Transverse colon (tissue), 4 donors: ENCODE results near the gene SBK2. TPM values are rescaled to one million over a fixed set of nuclear protein-coding genes. Genes with fewer than 3 reads are reported as not detected.
A peak's percentile ranks its signal among the peaks of the same experiment; 100 is the strongest.

Source experiments
- DNase-seq: peaks from one replicate; pipeline ENCODE4 v3.0.0-alpha.2; 2019
- H3K27ac ChIP-seq, 4 donors: fragments of 200-600 bp; sonication (generic); 2 replicates each; pipeline ENCODE4 v1.5.1; 2016 to 2018; ENCODE audit warnings: inconsistent platforms in 4 of 4
- H3K27me3 ChIP-seq: fragments of 200-600 bp; sonication (generic); 2 replicates; pipeline ENCODE4 v1.5.1; 2017; ENCODE audit warnings: inconsistent platforms
- H3K36me3 ChIP-seq, 4 donors: fragments of 200-600 bp; sonication (generic); 2 replicates each; pipeline ENCODE4 v1.5.1; 2017 to 2019; ENCODE audit warnings: inconsistent platforms in 4 of 4
- H3K4me1 ChIP-seq, 4 donors: fragments of 200-600 bp; sonication (generic); 2 replicates each; pipeline ENCODE4 v1.5.1; 2017 to 2020; ENCODE audit warnings: inconsistent platforms in 4 of 4
- H3K4me3 ChIP-seq, 4 donors: fragments of 200-600 bp; sonication (generic); 1 replicate in 1 of 4; 2 replicates in 3 of 4; pipeline versions ENCODE4 v1.5.1 to v1.6.1; 2017 to 2019; ENCODE audit warnings: inconsistent platforms in 4 of 4
- H3K9me3 ChIP-seq, 2 donors: fragments of 200-600 bp; sonication (generic); 2 replicates each; pipeline ENCODE4 v1.5.1; 2017 to 2019; ENCODE audit warnings: inconsistent platforms in 2 of 2
- CTCF ChIP-seq, 5 experiments: fragments of 200-600 bp in 3 of 5; fragments of 450-650 bp in 2 of 5; sonication (generic) in 3 of 5; IDR thresholded peaks; 1 replicate in 2 of 5; 2 replicates in 3 of 5; pipeline ENCODE4 v1.5.1; 2016 to 2017; ENCODE audit warnings: antibody characterized with exemption in 5 of 5, inconsistent platforms in 3 of 5, mild to moderate bottlenecking in 2 of 5, moderate library complexity in 1 of 5
- EP300 ChIP-seq: sonication (generic); formaldehyde crosslinking; IDR thresholded peaks from one replicate; pipeline ENCODE4 v1.6.1; 2017; ENCODE audit warnings: antibody characterized with exemption, low read depth
- POLR2A ChIP-seq: fragments of 450-650 bp; IDR thresholded peaks from one replicate; pipeline ENCODE4 v1.6.1; 2016; ENCODE audit warnings: antibody characterized with exemption, mild to moderate bottlenecking, moderate library complexity
- POLR2AphosphoS5 ChIP-seq, 3 donors: sonication (generic); formaldehyde crosslinking; IDR thresholded peaks; one replicate each; pipeline ENCODE4 v1.6.1; 2016; ENCODE audit warnings: antibody characterized with exemption in 3 of 3
- WGBS, 2 donors: methylation state at CpG; one replicate each; pipeline ENCODE4 v1.1.5; 2018; ENCODE audit warnings: low coverage in 1 of 2; 5-methylcytosine and 5-hydroxymethylcytosine counted together
- in situ Hi-C, 4 donors: fragments of 200-750 bp; cut with MboI; loops; one replicate each; pipeline versions ENCODE4 v1.15.0 to v1.15.1; 2017; ENCODE audit warnings: low sequenced_read_pairs in 3 of 4, low pct_ligation_motif_present in 1 of 4, low pct_unique_long_range_greater_than_20kb in 1 of 4
- intact Hi-C: fragments of 100-400 bp; cut with DNase I; formaldehyde crosslinking; loops from one replicate; pipeline ENCODE4 v1.15.1; 2023; ENCODE audit warnings: low total_unique reads
- total RNA-seq, 4 donors: library from RNA; depleted of rRNA; stranded (reverse); fragments of >200 nt; gene quantifications; one replicate each; pipeline ENCODE4 v1.1.0, GENCODE V29; 2016

Gene SBK2
- total RNA-seq, 4 donors from 2014 or later: not detected

- WGBS, 2 donors: 32 to 35% methylated on average over 10 to 27 of the region's 27 CpGs
- peak; percentile 60 for DNase-seq
- in situ Hi-C loops: no loop called here
- H3K4me3 ChIP-seq: no peak overlapping the region
- H3K4me1 ChIP-seq: peaks cover 36 to 57% (median 47%) of the 10 kb centered on the region in 4 donors
- TF ChIP-seq POLR2AphosphoS5 (IDR thresholded peaks at IDR 0.05): peak; percentile 17 to 52 (median 39)
- no peak for TF ChIP-seq POLR2A
- TF ChIP-seq EP300: no peak
- no peak for TF ChIP-seq CTCF (IDR thresholded peaks at IDR 0.05)
- peaks cover 18% of the 10 kb centered on the region for H3K27me3 ChIP-seq
- intact Hi-C loops: no loop called here
- H3K27ac ChIP-seq: peak overlapping the region; percentile 82 to 94 (median 88)
- no peaks in the 10 kb centered on the region for H3K36me3 ChIP-seq
- H3K9me3 ChIP-seq: no peaks in the 10 kb centered on the region
These were observed 49.7 kb downstream of the SBK2 start for GRCh38 chr19:55486971-55487923.

GRCh38 chr19:55486043-55486970 lies 50.6 kb downstream of the SBK2 start:
- H3K4me3 ChIP-seq: peak overlapping the region in 1 of 4 donors; percentile 6
- H3K9me3 ChIP-seq: no peaks in the 10 kb centered on the region
- no peaks in the 10 kb centered on the region for H3K36me3 ChIP-seq
- intact Hi-C loops (no loop called here), in situ Hi-C loops (no loop called here)
- peak overlapping the region; percentile 82 to 94 (median 88) for H3K27ac ChIP-seq
- H3K4me1 ChIP-seq: peaks cover 35 to 55% (median 42%) of the 10 kb centered on the region in 4 donors
- TF ChIP-seq POLR2AphosphoS5 (IDR thresholded peaks at IDR 0.05) (peak in 1 of 3 donors; percentile 12), EP300 (no peak), POLR2A (no peak), CTCF (IDR thresholded peaks at IDR 0.05) (peak in 2 of 5 experiments; percentile 11 to 13)
- 71 to 73% methylated on average over 3 to 40 of the region's 53 CpGs for WGBS, 2 donors
- no peak for DNase-seq
- peaks cover 14% of the 10 kb centered on the region for H3K27me3 ChIP-seq

- Histone ChIP-seq H3K4me3 (peak overlapping the region; percentile 30 to 64 (median 38)), H3K36me3 (no peaks in the 10 kb centered on the region), H3K27ac (peak overlapping the region; percentile 82 to 94 (median 88)), H3K4me1 (peaks cover 33 to 54% (median 41%) of the 10 kb centered on the region in 4 donors), H3K9me3 (no peaks in the 10 kb centered on the region), H3K27me3 (peaks cover 14% of the 10 kb centered on the region)
- DNase-seq: no peak
- no peak for TF ChIP-seq POLR2A
- TF ChIP-seq CTCF (IDR thresholded peaks at IDR 0.05): no peak
- TF ChIP-seq POLR2AphosphoS5 (IDR thresholded peaks at IDR 0.05): no peak
- no peak for TF ChIP-seq EP300
- in situ Hi-C loops: no loop called here
- WGBS, 2 donors: 26% methylated on average over 17 of the region's 18 CpGs; no CpG with 5 or more reads in 1 of the 2 donors
- intact Hi-C loops: no loop called here
These were observed 51.4 kb downstream of the SBK2 start for GRCh38 chr19:55485439-55486011.
